Adrenal gland (tissue), 19 donors: ENCODE measurements around the gene TMEM125. TPM values are rescaled to one million over a fixed set of nuclear protein-coding genes. Genes with fewer than 3 reads are reported as not detected.

Experiments
- DNase-seq, 7 donors: peaks; one replicate each; pipeline ENCODE4 v3.0.0-alpha.2; 2019 to 2020
- H3K27ac ChIP-seq, 5 donors: fragments of 200-600 bp; sonication (generic) in 4 of 5; 1 replicate in 3 of 5; 2 replicates in 2 of 5; pipeline versions ENCODE4 v1.5.1 to v1.8.0; 2016 to 2020; ENCODE audit warnings: mild to moderate bottlenecking in 1 of 5
- H3K27me3 ChIP-seq: fragments of 200-600 bp; 2 replicates; pipeline ENCODE4 v1.8.0; 2021
- H3K36me3 ChIP-seq, 2 donors: fragments of 200-600 bp; replicated peaks in 1 of 2; 1 replicate in 1 of 2; 2 replicates in 1 of 2; pipeline versions ENCODE4 v1.5.1 to v1.8.0; 2018 to 2022
- H3K4me1 ChIP-seq, 2 donors: fragments of 200-600 bp; replicated peaks in 1 of 2; 1 replicate in 1 of 2; 2 replicates in 1 of 2; pipeline versions ENCODE4 v1.5.1 to v1.8.0; 2018 to 2021
- H3K4me3 ChIP-seq, 4 donors: fragments of 200-600 bp; sonication (generic) in 3 of 4; one replicate each; pipeline ENCODE4 v1.5.1; 2016 to 2018
- H3K9me3 ChIP-seq, 3 donors: fragments of 200-600 bp; sonication (generic) in 1 of 3; replicated peaks in 1 of 3; 1 replicate in 2 of 3; 2 replicates in 1 of 3; pipeline versions ENCODE4 v1.5.1 to v1.8.0; 2016 to 2021
- POLR2A ChIP-seq, 2 donors: fragments of 450-650 bp; IDR thresholded peaks; one replicate each; pipeline ENCODE4 v1.6.1; 2017; ENCODE audit warnings: antibody characterized with exemption in 2 of 2, mild to moderate bottlenecking in 2 of 2, moderate library complexity in 1 of 2
- WGBS, 4 donors: extraction: QIAGEN DNeasy Blood & Tissue Kit in 2 of 4; methylation state at CpG; one replicate each; pipeline versions ENCODE4 v1.1.5 to v1.1.7; 2013 to 2017; 5-methylcytosine and 5-hydroxymethylcytosine counted together
- intact Hi-C, 2 donors: fragments of 100-400 bp; cut with DNase I; formaldehyde crosslinking; loops; one replicate each; pipeline versions ENCODE4 v1.14.1 to v1.15.0; 2022 to 2023
- long read RNA-seq, 10 donors: library from polyadenylated mRNA in 3 of 10; unstranded in 2 of 10; stranded (forward) in 1 of 10; transcript quantifications; one replicate each; pipeline ENCODE4 v2.0.0 and lab custom pipeline, GENCODE V29; 2021 to 2026
- polyA plus RNA-seq, 3 donors: library from polyadenylated mRNA; stranded (reverse); fragments of 200-250 nt in 2 of 3; fragments of 350-450 nt in 1 of 3; fragmentation: Illumina TruSeq in 1 of 3; extraction: RNeasy Lipid Tissue Mini Kit (QIAGEN cat#74804) in 1 of 3; gene quantifications; one replicate each; pipeline ENCODE4 v1.2.3, GENCODE V29; 2013 to 2014
- total RNA-seq, 9 donors: library from RNA; depleted of rRNA in 4 of 9; stranded (reverse); fragments of >200 nt in 4 of 9; fragments of 120-200 nt in 1 of 9; fragmentation: NEBNext Ultra II Directional in 1 of 9; extraction: Animal tissue kit (Norgen Biotek cat#: 25700) in 1 of 9; gene quantifications; one replicate each; pipeline versions ENCODE4 v1.1.0 to v1.2.4, GENCODE V29; 2013 to 2023
- TF ChIP-seq, protein P1 (sequence below), 6 experiments: fragments of 450-650 bp in 4 of 6; fragments of 200-600 bp in 2 of 6; sonication (generic) in 1 of 6; IDR thresholded peaks; 1 replicate in 5 of 6; 2 replicates in 1 of 6; pipeline versions ENCODE4 v1.5.1 to v1.8.0; 2016 to 2021; ENCODE audit warnings: antibody characterized with exemption in 6 of 6, mild to moderate bottlenecking in 2 of 6, moderate library complexity in 1 of 6
- donor health status: healthy with polysubstance abuse.
- donor health status: Bipolar disorder and iron deficiency.
- donor health status: DM: yes; HTN: yes; CAD: no.
- donor health status: DM: no; HTN: no; CAD: no.
- donor health status: DM: no; HTN: no; CAD: no.
- donor health status: DM: yes; HTN: yes; CAD: no.

Gene TMEM125
- total RNA-seq, result 1 to 10 TPM in 3 of 9 donors, under 1 TPM in 4, not detected in 2; 0.14 to 2.1 (median 0.89) TPM
- polyA plus RNA-seq, result 1 to 10 TPM in 2 of 3 donors, under 1 TPM in 1; 0.72 to 1.6 (median 1.1) TPM
- long read RNA-seq, donor 1, result 0 reads
- long read RNA-seq, donor 2, result 0 reads
- long read RNA-seq, donor 3, result 0 reads
- long read RNA-seq, donor 4, partial matches to known transcripts, result 1 of 1 reads
- long read RNA-seq, donor 4, other reads (novel, unspliced or antisense), result 0 of 1 reads
- long read RNA-seq, donor 5, partial matches to known transcripts, result 4 of 5 reads
- long read RNA-seq, donor 5, other reads (novel, unspliced or antisense), result 1 of 5 reads
- long read RNA-seq, donor 6, result 0 reads
- long read RNA-seq, donor 7, result 0 reads
- long read RNA-seq, donor 8, result 0 reads
- long read RNA-seq, donor 9, result 0 reads
- long read RNA-seq, donor 10, result 0 reads

DNA sequence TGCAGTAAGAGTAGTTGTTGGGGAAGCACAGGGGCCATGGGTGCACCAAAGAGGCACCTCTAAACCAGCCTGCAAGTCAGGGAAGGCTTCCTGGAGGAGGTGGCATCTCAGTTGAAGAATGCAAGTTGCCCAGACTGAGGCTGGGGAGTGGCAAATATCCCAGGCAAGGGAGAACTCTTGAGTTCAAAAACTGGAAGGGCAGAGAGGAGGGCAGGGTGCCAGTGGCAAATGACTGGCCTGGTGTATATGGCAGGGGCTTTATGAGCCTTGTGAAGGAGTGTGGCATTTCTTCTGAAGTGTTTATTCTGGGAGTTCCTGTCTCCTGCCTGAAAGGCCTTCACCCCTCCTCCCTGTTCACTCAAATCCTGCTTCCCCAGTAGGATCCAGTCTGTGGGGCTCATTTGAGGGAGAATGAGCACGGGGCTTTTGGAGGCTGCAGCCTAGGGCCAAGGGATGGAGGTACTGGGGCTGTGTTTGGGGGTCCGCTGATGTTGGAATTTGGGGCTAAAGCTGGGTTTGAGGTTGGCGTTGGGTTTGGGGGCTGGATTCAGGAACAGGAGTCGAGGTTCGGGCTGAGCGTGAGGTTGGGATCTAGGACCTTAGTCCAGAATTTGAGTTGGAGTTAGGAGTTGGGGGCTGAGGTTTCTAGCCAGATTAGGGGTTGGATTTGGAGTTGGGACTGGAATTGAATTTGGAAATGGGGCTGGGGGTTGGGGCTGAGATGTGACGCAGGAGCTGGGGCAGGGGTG lies at the start of gene TMEM125:
Gene TMEM125 (plus strand): TSS at position 357 of the 749 bp plus-strand sequence. CDS start 2,740 bp downstream, outside the sequence.
- H3K27me3 ChIP-seq, result no peaks in the 10 kb centered on the region
- TF ChIP-seq, protein P1, sequence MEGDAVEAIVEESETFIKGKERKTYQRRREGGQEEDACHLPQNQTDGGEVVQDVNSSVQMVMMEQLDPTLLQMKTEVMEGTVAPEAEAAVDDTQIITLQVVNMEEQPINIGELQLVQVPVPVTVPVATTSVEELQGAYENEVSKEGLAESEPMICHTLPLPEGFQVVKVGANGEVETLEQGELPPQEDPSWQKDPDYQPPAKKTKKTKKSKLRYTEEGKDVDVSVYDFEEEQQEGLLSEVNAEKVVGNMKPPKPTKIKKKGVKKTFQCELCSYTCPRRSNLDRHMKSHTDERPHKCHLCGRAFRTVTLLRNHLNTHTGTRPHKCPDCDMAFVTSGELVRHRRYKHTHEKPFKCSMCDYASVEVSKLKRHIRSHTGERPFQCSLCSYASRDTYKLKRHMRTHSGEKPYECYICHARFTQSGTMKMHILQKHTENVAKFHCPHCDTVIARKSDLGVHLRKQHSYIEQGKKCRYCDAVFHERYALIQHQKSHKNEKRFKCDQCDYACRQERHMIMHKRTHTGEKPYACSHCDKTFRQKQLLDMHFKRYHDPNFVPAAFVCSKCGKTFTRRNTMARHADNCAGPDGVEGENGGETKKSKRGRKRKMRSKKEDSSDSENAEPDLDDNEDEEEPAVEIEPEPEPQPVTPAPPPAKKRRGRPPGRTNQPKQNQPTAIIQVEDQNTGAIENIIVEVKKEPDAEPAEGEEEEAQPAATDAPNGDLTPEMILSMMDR (IDR thresholded peaks at IDR 0.05), result no peak
- TF ChIP-seq POLR2A (IDR thresholded peaks at IDR 0.05), result no peak
- H3K27ac ChIP-seq, result no peak within 1 kb of the TSS
- peak in 3 of 7 donors; percentile 6 to 10 (median 9) for DNase-seq
- 87 to 91% (median 89%) methylated on average over 5 to 7 of the region's 7 CpGs for WGBS, 4 donors
- H3K4me3 ChIP-seq, result no peak within 1 kb of the TSS
- H3K4me1 ChIP-seq, result peaks cover 0 to 9% of the 10 kb centered on the region in 2 donors
- no peaks in the 10 kb centered on the region for H3K9me3 ChIP-seq
- no peaks in the 10 kb centered on the region for H3K36me3 ChIP-seq
- intact Hi-C loops, result no loop called here

DNA sequence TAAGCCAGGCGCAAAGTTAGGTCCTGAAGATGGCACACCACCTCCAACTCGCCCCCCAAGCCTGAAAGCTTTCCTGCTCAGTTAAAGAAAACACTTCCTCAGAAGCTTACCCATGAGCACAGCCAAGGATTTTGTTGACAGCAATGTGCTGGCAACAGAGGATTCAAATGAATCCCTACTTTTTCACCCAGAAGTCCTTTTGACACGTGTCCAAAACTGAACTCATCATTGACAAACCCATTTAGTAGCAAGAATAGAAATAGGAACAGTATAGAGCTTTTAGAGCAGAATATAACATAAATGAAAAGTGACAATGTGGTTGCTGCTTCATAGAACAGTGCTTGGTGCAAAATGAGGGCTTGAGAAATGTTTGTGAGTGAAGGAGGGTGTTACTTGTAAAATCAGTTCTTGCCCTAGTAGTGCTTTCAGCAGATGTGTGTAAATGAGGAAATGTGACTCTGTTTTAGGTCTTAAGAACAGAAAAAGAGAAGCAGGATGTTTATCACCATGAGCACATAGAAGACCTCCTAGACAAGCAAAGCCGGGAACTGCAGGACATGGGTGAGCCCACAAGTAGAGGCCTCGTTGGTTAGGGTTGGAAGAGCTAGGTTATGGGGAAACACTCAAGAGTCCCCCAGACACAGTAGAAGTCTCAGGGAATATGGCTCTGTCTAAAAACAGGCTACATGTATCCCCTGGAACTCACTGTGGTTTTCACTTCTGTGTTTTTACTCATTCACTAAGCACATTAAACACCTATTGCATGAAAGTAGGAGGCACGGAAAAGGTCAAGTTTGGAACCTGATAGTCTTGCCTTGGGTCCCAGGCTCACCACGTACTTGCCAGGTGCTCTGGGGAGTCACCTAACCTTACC lies 48.6 kb upstream of the TMEM125 start:
- no peaks in the 10 kb centered on the region for H3K27me3 ChIP-seq
- no peaks in the 10 kb centered on the region for H3K9me3 ChIP-seq
- no peak overlapping the region for H3K4me3 ChIP-seq
- no peak for DNase-seq
- H3K36me3 ChIP-seq, result no peaks in the 10 kb centered on the region
- intact Hi-C loops, result no loop called here
- H3K4me1 ChIP-seq, result no peaks in the 10 kb centered on the region
- no peak overlapping the region for H3K27ac ChIP-seq
- TF ChIP-seq, protein P1 (IDR thresholded peaks at IDR 0.05), result no peak
- TF ChIP-seq POLR2A (IDR thresholded peaks at IDR 0.05), result no peak
- WGBS, 4 donors, result 66 to 85% (median 75%) methylated on average over 7 of the region's 7 CpGs

DNA sequence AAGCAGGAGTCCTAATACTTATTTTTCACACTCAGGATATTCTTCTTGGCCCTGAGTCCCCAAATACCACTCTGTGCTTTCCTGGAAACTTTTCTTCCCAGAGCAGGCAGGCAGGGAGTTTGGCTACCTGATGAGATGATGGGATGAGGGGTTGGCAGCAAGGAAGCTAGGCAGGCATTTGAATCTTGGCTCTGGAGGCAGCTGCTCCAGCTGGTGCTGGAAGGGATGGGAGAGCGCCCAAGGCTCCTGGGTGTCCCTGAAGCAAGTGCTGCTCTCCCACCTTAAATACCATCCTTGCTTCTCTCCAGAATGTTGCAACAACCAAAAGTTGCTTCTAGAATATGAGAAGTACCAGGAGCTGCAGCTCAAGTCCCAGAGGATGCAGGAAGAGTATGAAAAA lies 48.0 kb upstream of the TMEM125 start:
- Histone ChIP-seq H3K27ac (no peak overlapping the region), H3K27me3 (no peaks in the 10 kb centered on the region), H3K9me3 (no peaks in the 10 kb centered on the region), H3K36me3 (no peaks in the 10 kb centered on the region), H3K4me3 (no peak overlapping the region), H3K4me1 (no peaks in the 10 kb centered on the region)
- 90 to 100% (median 100%) methylated on average over 1 of the region's 1 CpG; no CpG with 5 or more reads in 1 of the 4 donors for WGBS, 4 donors
- TF ChIP-seq POLR2A (IDR thresholded peaks at IDR 0.05), result no peak
- TF ChIP-seq, protein P1 (IDR thresholded peaks at IDR 0.05), result no peak
- DNase-seq, result no peak
- intact Hi-C loops, result no loop called here
